SK-N-SH treated with all-trans-retinoic acid at 6 μM for 48 hours (cell line): Measurements from ENCODE around the gene RSF1.

Experiments
- ATAC-seq: fragments of 200-7000 bp; cut with Tn5 transposase; 3 replicates; pipeline ENCODE4 v1.9.1; 2020; ENCODE audit warnings: mild to moderate bottlenecking, moderate library complexity
- ARNTL ChIP-seq: fragments of 450-650 bp; formaldehyde crosslinking; IDR thresholded peaks from 2 replicates; pipeline ENCODE4 v1.5.0; 2020; ENCODE audit warnings: low read depth, mild to moderate bottlenecking, moderate library complexity, borderline replicate concordance
- BACH2 ChIP-seq: fragments of 250-450 bp; sonication (Bioruptor Pico); IDR thresholded peaks from 2 replicates; pipeline ENCODE4 v1.9.0; 2021; ENCODE audit warnings: mild to moderate bottlenecking, borderline replicate concordance
- CREB5 ChIP-seq: fragments of 250-450 bp; sonication (Bioruptor Pico); IDR thresholded peaks from 2 replicates; pipeline ENCODE4 v1.5.1; 2020; ENCODE audit warnings: low read depth, mild to moderate bottlenecking, moderate library complexity
- CSRNP3 ChIP-seq: fragments of 250-450 bp; sonication (Bioruptor Pico); IDR thresholded peaks from 2 replicates; pipeline ENCODE4 v1.5.1; 2021; ENCODE audit warnings: mild to moderate bottlenecking, moderate library complexity
- ESRRG ChIP-seq: fragments of 250-450 bp; sonication (Bioruptor Pico); IDR thresholded peaks from 2 replicates; pipeline ENCODE4 v1.6.1; 2021; ENCODE audit warnings: mild to moderate bottlenecking
- GLIS3 ChIP-seq: fragments of 250-450 bp; sonication (Bioruptor Pico); IDR thresholded peaks from 2 replicates; pipeline ENCODE4 v1.5.0; 2020; ENCODE audit warnings: mild to moderate bottlenecking, moderate library complexity
- OSR1 ChIP-seq: fragments of 250-450 bp; sonication (Bioruptor Pico); IDR thresholded peaks from 2 replicates; pipeline ENCODE4 v1.8.0; 2022; ENCODE audit warnings: moderate library complexity, mild to moderate bottlenecking, inconsistent platforms
- PATZ1 ChIP-seq: fragments of 250-450 bp; sonication (Bioruptor Pico); IDR thresholded peaks from 2 replicates; pipeline ENCODE4 v1.8.0; 2020; ENCODE audit warnings: mild to moderate bottlenecking, moderate library complexity, borderline replicate concordance
- POU6F1 ChIP-seq: fragments of 250-450 bp; sonication (Bioruptor Pico); IDR thresholded peaks from 2 replicates; pipeline ENCODE4 v1.8.0; 2021; ENCODE audit warnings: low read depth, mild to moderate bottlenecking, moderate library complexity, borderline replicate concordance
- PPARA ChIP-seq: fragments of 250-450 bp; sonication (Bioruptor Pico); IDR thresholded peaks from 2 replicates; pipeline ENCODE4 v1.5.0; 2020; ENCODE audit warnings: mild to moderate bottlenecking, borderline replicate concordance
- RARB ChIP-seq: fragments of 250-450 bp; sonication (Bioruptor Pico); IDR thresholded peaks from 2 replicates; pipeline ENCODE4 v1.8.0; 2021; ENCODE audit warnings: mild to moderate bottlenecking, moderate library complexity
- SNAI2 ChIP-seq: fragments of 250-450 bp; sonication (Bioruptor Pico); IDR thresholded peaks from 2 replicates; pipeline ENCODE4 v1.5.0; 2020; ENCODE audit warnings: mild to moderate bottlenecking, moderate library complexity
- TCF4 ChIP-seq: fragments of 250-450 bp; sonication (Bioruptor Pico); IDR thresholded peaks from 2 replicates; pipeline ENCODE4 v1.8.0; 2021; ENCODE audit warnings: mild to moderate bottlenecking, moderate library complexity, borderline replicate concordance
- TOX ChIP-seq: fragments of 250-450 bp; sonication (Bioruptor Pico); IDR thresholded peaks from 2 replicates; pipeline ENCODE4 v1.8.0; 2021; ENCODE audit warnings: mild to moderate bottlenecking, moderate library complexity, borderline replicate concordance
- TSHZ2 ChIP-seq: fragments of 250-450 bp; sonication (Bioruptor Pico); IDR thresholded peaks from 2 replicates; pipeline ENCODE4 v1.5.0; 2020; ENCODE audit warnings: mild to moderate bottlenecking, moderate library complexity
- ZC3H10 ChIP-seq: fragments of 250-450 bp; sonication (Bioruptor Pico); IDR thresholded peaks from 2 replicates; pipeline ENCODE4 v1.5.1; 2021; ENCODE audit warnings: mild to moderate bottlenecking, moderate library complexity
- ZFP3 ChIP-seq: fragments of 250-450 bp; sonication (Bioruptor Pico); IDR thresholded peaks from 2 replicates; pipeline ENCODE4 v1.5.0; 2020; ENCODE audit warnings: mild to moderate bottlenecking, moderate library complexity
- ZFP30 ChIP-seq: fragments of 450-650 bp; formaldehyde crosslinking; IDR thresholded peaks from 2 replicates; pipeline ENCODE4 v1.5.0; 2022; ENCODE audit warnings: mild to moderate bottlenecking, moderate library complexity
- ZNF565 ChIP-seq: fragments of 450-650 bp; formaldehyde crosslinking; conservative IDR thresholded peaks from 2 replicates; pipeline ENCODE4 v1.5.0; 2020; ENCODE audit warnings: low read depth, mild to moderate bottlenecking, moderate library complexity
- ZNF70 ChIP-seq: fragments of 450-650 bp; formaldehyde crosslinking; IDR thresholded peaks from 2 replicates; pipeline ENCODE4 v1.5.0; 2020; ENCODE audit warnings: mild to moderate bottlenecking, moderate library complexity
- ZNF8 ChIP-seq: fragments of 450-650 bp; formaldehyde crosslinking; IDR thresholded peaks from 2 replicates; pipeline ENCODE4 v1.5.0; 2020; ENCODE audit warnings: mild to moderate bottlenecking, moderate library complexity

RSF1 gene

GRCh38 chr11:77687088-77687487 lies 133.4 kb downstream of the RSF1 start:
- TF ChIP-seq SNAI2 (CRISPR knock-in tag) (no peak), TOX (no peak), ZFP3 (CRISPR knock-in tag) (no peak), CSRNP3 (CRISPR knock-in tag) (no peak), ZFP30 (CRISPR knock-in tag) (no peak), ZNF8 (CRISPR knock-in tag) (no peak), PATZ1 (CRISPR knock-in tag) (no peak), CREB5 (CRISPR knock-in tag) (no peak)
- no peak for ATAC-seq

- no peak for ATAC-seq
- TF ChIP-seq TOX: no peak
- TF ChIP-seq ZFP3 (CRISPR knock-in tag): no peak
- TF ChIP-seq ZNF565 (CRISPR knock-in tag): no peak
- TF ChIP-seq PPARA: no peak
Measured at GRCh38 chr11:77677138-77677537, 143.4 kb downstream of the RSF1 start.

GRCh38 chr11:77672264-77672663 lies 148.3 kb downstream of the RSF1 start:
- ATAC-seq: peak; percentile 95
- no peak for TF ChIP-seq TSHZ2 (CRISPR knock-in tag)
- no peak for TF ChIP-seq RARB
- no peak for TF ChIP-seq ZC3H10 (CRISPR knock-in tag)
- TF ChIP-seq ZNF70: no peak
- no peak for TF ChIP-seq ARNTL
- no peak for TF ChIP-seq PPARA
- no peak for TF ChIP-seq TCF4 (CRISPR knock-in tag)
- TF ChIP-seq ESRRG (CRISPR knock-in tag): no peak
- no peak for TF ChIP-seq POU6F1 (CRISPR knock-in tag)
- TF ChIP-seq GLIS3: no peak
- no peak for TF ChIP-seq PATZ1 (CRISPR knock-in tag)
- TF ChIP-seq TOX: no peak
- TF ChIP-seq OSR1 (CRISPR knock-in tag): no peak
- no peak for TF ChIP-seq CSRNP3 (CRISPR knock-in tag)
- TF ChIP-seq ZFP3 (CRISPR knock-in tag): no peak
- TF ChIP-seq ZFP30 (CRISPR knock-in tag): no peak
- no peak for TF ChIP-seq BACH2 (CRISPR knock-in tag)
- TF ChIP-seq ZNF565 (CRISPR knock-in tag): no peak
- no peak for TF ChIP-seq SNAI2 (CRISPR knock-in tag)
